ENCODE results near the gene BRIX1. TPM values are rescaled to one million over a fixed set of nuclear protein-coding genes. Genes with fewer than 3 reads are reported as not detected.
A peak's percentile ranks its signal among the peaks of the same experiment; 100 is the strongest.

BRIX1 gene
- total and polyA plus RNA-seq, 2 donors (not counting 1 experiment from before 2014, with no cell fraction given): 42.3 to 46.9 TPM

- Histone ChIP-seq H3K9me3 (ENCODE audit: control insufficient read depth, insufficient read depth, low read depth, low read length) (no peaks in the 10 kb centered on the region), H3K36me3 (ENCODE audit: control insufficient read depth, insufficient read depth, low read length) (no peaks in the 10 kb centered on the region), H3K4me1 (ENCODE audit: control insufficient read depth, extremely low read depth, insufficient read depth, low read length) (no peaks in the 10 kb centered on the region), H4K20me1 (ENCODE audit: control insufficient read depth, extremely low read depth, insufficient read depth, low read length) (no peaks in the 10 kb centered on the region), H3K4me3 (replicated peaks in 1 of 4; ENCODE audit: control extremely low read depth in 1 of 4, insufficient read depth in 1 of 4, low read depth in 3 of 4, low read length in 4 of 4) (no peak overlapping the region), H3K9ac (ENCODE audit: insufficient read depth, low read length) (no peak overlapping the region), H3K4me2 (ENCODE audit: extremely low read depth, insufficient read depth, low read length) (no peak overlapping the region), H3K27me3 (ENCODE audit: control insufficient read depth, insufficient read depth, low read length) (no peaks in the 10 kb centered on the region), H3K79me2 (ENCODE audit: control insufficient read depth, insufficient read depth, low read length) (no peaks in the 10 kb centered on the region), H3K27ac (ENCODE audit: insufficient read depth, low read length) (no peak overlapping the region), H2AFZ (ENCODE audit: low read length) (no peak overlapping the region)
- TF ChIP-seq EZH2 (IDR thresholded peaks at IDR 0.05; ENCODE audit: low read length, missing control alignments) (no peak), CTCF (conservative IDR thresholded peaks at IDR 0.05 in 1 of 2, IDR thresholded peaks at IDR 0.05 in 1 of 2; ENCODE audit: low read depth in 1 of 2, low read length in 2 of 2) (no peak)
- no peak for DNase-seq (ENCODE audit: low read depth in 2 of 2)
Observed at GRCh38 chr5:34903260-34903659, 12.3 kb upstream of the BRIX1 start.

GRCh38 chr5:34905564-34905963 lies 9.9 kb upstream of the BRIX1 start:
- DNase-seq (ENCODE audit: low read depth in 2 of 2): peak; percentile 8 to 39
- no peaks in the 10 kb centered on the region for H3K27me3 ChIP-seq (ENCODE audit: control insufficient read depth, insufficient read depth, low read length)
- H3K9ac ChIP-seq (ENCODE audit: insufficient read depth, low read length): no peak overlapping the region
- TF ChIP-seq CTCF (conservative IDR thresholded peaks at IDR 0.05 in 1 of 2, IDR thresholded peaks at IDR 0.05 in 1 of 2; ENCODE audit: low read depth in 1 of 2, low read length in 2 of 2) (peak; percentile 50 to 56), EZH2 (IDR thresholded peaks at IDR 0.05; ENCODE audit: low read length, missing control alignments) (no peak)
- H3K79me2 ChIP-seq (ENCODE audit: control insufficient read depth, insufficient read depth, low read length): no peaks in the 10 kb centered on the region
- H3K27ac ChIP-seq (ENCODE audit: insufficient read depth, low read length): no peak overlapping the region
- no peaks in the 10 kb centered on the region for H3K9me3 ChIP-seq (ENCODE audit: control insufficient read depth, insufficient read depth, low read depth, low read length)
- no peaks in the 10 kb centered on the region for H3K4me1 ChIP-seq (ENCODE audit: control insufficient read depth, extremely low read depth, insufficient read depth, low read length)
- H4K20me1 ChIP-seq (ENCODE audit: control insufficient read depth, extremely low read depth, insufficient read depth, low read length): no peaks in the 10 kb centered on the region
- peaks cover 2% of the 10 kb centered on the region for H3K36me3 ChIP-seq (ENCODE audit: control insufficient read depth, insufficient read depth, low read length)
- H2AFZ ChIP-seq (ENCODE audit: low read length): no peak overlapping the region
- H3K4me2 ChIP-seq (ENCODE audit: extremely low read depth, insufficient read depth, low read length): no peak overlapping the region
- H3K4me3 ChIP-seq (replicated peaks in 1 of 4; ENCODE audit: control extremely low read depth in 1 of 4, insufficient read depth in 1 of 4, low read depth in 3 of 4, low read length in 4 of 4): no peak overlapping the region

GRCh38 chr5:34913072-34913471 lies 2.4 kb upstream of the BRIX1 start:
- H3K27me3 ChIP-seq (ENCODE audit: control insufficient read depth, insufficient read depth, low read length): no peaks in the 10 kb centered on the region
- peak; percentile 50 to 78 for DNase-seq (ENCODE audit: low read depth in 2 of 2)
- peak overlapping the region; percentile 75 for H3K27ac ChIP-seq (ENCODE audit: insufficient read depth, low read length)
- H4K20me1 ChIP-seq (ENCODE audit: control insufficient read depth, extremely low read depth, insufficient read depth, low read length): no peaks in the 10 kb centered on the region
- TF ChIP-seq CTCF (conservative IDR thresholded peaks at IDR 0.05 in 1 of 2, IDR thresholded peaks at IDR 0.05 in 1 of 2; ENCODE audit: low read depth in 1 of 2, low read length in 2 of 2) (no peak), EZH2 (IDR thresholded peaks at IDR 0.05; ENCODE audit: low read length, missing control alignments) (no peak)
- H3K79me2 ChIP-seq (ENCODE audit: control insufficient read depth, insufficient read depth, low read length): peaks cover 54% of the 10 kb centered on the region
- peaks cover 4% of the 10 kb centered on the region for H3K4me1 ChIP-seq (ENCODE audit: control insufficient read depth, extremely low read depth, insufficient read depth, low read length)
- H3K9ac ChIP-seq (ENCODE audit: insufficient read depth, low read length): no peak overlapping the region
- peaks cover 10% of the 10 kb centered on the region for H3K36me3 ChIP-seq (ENCODE audit: control insufficient read depth, insufficient read depth, low read length)
- peak overlapping the region in 3 of 4 experiments; percentile 15 to 94 (median 65) for H3K4me3 ChIP-seq (replicated peaks in 1 of 4; ENCODE audit: control extremely low read depth in 1 of 4, insufficient read depth in 1 of 4, low read depth in 3 of 4, low read length in 4 of 4)
- H3K4me2 ChIP-seq (ENCODE audit: extremely low read depth, insufficient read depth, low read length): peak overlapping the region; percentile 94
- no peaks in the 10 kb centered on the region for H3K9me3 ChIP-seq (ENCODE audit: control insufficient read depth, insufficient read depth, low read depth, low read length)
- H2AFZ ChIP-seq (ENCODE audit: low read length): no peak overlapping the region
